Stomach (tissue), 4 donors: ENCODE results near the gene CDPF1.

Experiments
- POLR2A ChIP-seq, 4 donors: fragments of 450-650 bp; IDR thresholded peaks; one replicate each; pipeline ENCODE4 v1.6.1; 2016; ENCODE audit warnings: antibody characterized with exemption in 4 of 4, control low read depth in 2 of 4, mild to moderate bottlenecking in 1 of 4, moderate library complexity in 1 of 4
- TF ChIP-seq, protein P1 (sequence below), 7 experiments: fragments of 450-650 bp in 4 of 7; fragments of 200-600 bp in 3 of 7; sonication (generic) in 3 of 7; IDR thresholded peaks; one replicate each; pipeline ENCODE4 v1.5.1; 2016 to 2019; ENCODE audit warnings: antibody characterized with exemption in 7 of 7, control low read depth in 2 of 7, mild to moderate bottlenecking in 1 of 7

DNA sequence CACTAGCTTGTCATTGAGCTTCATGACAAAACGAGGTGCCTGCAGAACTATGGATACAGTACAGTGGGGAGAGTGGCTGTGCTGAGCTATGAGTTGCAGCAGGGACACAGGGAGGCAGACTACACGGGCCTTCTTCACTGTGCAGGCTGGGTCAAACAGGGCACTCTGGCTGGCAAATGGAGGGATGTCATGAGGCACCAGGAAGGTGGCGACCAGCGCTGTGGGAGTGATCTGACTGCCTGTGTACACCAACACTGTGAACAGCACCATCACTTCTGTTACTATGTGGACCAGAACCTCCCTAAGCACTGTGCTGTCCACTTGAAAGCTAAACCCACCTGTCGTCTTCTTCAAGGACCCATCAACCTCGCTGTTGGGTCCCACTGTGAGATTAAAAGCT lies 9.9 kb upstream of the CDPF1 start:
- TF ChIP-seq, protein P1, sequence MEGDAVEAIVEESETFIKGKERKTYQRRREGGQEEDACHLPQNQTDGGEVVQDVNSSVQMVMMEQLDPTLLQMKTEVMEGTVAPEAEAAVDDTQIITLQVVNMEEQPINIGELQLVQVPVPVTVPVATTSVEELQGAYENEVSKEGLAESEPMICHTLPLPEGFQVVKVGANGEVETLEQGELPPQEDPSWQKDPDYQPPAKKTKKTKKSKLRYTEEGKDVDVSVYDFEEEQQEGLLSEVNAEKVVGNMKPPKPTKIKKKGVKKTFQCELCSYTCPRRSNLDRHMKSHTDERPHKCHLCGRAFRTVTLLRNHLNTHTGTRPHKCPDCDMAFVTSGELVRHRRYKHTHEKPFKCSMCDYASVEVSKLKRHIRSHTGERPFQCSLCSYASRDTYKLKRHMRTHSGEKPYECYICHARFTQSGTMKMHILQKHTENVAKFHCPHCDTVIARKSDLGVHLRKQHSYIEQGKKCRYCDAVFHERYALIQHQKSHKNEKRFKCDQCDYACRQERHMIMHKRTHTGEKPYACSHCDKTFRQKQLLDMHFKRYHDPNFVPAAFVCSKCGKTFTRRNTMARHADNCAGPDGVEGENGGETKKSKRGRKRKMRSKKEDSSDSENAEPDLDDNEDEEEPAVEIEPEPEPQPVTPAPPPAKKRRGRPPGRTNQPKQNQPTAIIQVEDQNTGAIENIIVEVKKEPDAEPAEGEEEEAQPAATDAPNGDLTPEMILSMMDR (IDR thresholded peaks at IDR 0.05), result no peak
- no peak for TF ChIP-seq POLR2A (IDR thresholded peaks at IDR 0.05)
